ENCODE measurements around the gene ULBP2. TPM values are rescaled to one million over a fixed set of nuclear protein-coding genes. Genes with fewer than 3 reads are reported as not detected.

ULBP2 gene
- total RNA-seq, 1 experiment from 2014 or later, result 2.9 TPM

DNA sequence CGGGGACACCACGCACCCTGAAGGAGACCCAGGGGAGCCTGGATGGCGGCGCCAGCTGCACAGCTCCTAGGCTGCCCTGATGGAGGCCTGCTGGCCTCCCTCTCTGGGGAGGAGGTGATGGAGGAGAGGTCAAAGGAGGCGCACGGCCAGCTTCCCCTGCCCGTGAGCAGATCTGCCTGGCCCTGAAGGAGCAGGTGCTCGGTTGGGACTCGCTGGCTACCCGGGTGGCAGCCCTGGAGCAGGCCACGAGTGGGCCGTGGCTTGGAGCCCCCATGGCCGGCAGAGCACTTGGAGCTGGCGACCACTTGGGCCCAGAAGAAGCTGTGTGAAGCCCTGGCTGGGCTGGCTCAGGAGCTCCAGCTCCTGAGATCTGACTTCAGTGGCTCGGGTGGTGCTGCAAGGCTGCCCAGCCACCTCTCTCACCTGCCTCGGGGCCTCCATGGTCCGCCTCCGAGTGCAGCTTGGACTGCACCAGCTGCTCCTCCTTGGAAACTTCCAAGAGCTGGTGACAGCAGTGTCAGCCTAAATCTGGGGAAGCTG, 36.4 kb upstream of the ULBP2 start:
- Histone ChIP-seq H4K20me1 (ENCODE audit: insufficient read depth) (no peaks in the 10 kb centered on the region), H3K4me1 (replicated peaks; ENCODE audit: insufficient read depth) (no peaks in the 10 kb centered on the region), H3K9me2 (ENCODE audit: insufficient read depth) (no peaks in the 10 kb centered on the region), H3K4me2 (no peak overlapping the region), H3K4me3 (no peak overlapping the region), H3F3A (ENCODE audit: insufficient read depth, low read depth) (no peaks in the 10 kb centered on the region), H3K9me3 (ENCODE audit: insufficient read depth, low read depth) (no peaks in the 10 kb centered on the region; the same call in 1 of the 2 replicates), H3K79me2 (ENCODE audit: low read depth) (no peaks in the 10 kb centered on the region), H2AFZ (no peak overlapping the region), H3K27ac (no peak overlapping the region), H3K36me3 (ENCODE audit: low read depth) (no peaks in the 10 kb centered on the region), H3K27me3 (ENCODE audit: insufficient read depth, low read depth) (no peaks in the 10 kb centered on the region)
- POLR2A ChIA-PET (ENCODE audit: unreplicated experiment), result no interaction called here
- DNase-seq, result no peak
- TF ChIP-seq, protein P1, sequence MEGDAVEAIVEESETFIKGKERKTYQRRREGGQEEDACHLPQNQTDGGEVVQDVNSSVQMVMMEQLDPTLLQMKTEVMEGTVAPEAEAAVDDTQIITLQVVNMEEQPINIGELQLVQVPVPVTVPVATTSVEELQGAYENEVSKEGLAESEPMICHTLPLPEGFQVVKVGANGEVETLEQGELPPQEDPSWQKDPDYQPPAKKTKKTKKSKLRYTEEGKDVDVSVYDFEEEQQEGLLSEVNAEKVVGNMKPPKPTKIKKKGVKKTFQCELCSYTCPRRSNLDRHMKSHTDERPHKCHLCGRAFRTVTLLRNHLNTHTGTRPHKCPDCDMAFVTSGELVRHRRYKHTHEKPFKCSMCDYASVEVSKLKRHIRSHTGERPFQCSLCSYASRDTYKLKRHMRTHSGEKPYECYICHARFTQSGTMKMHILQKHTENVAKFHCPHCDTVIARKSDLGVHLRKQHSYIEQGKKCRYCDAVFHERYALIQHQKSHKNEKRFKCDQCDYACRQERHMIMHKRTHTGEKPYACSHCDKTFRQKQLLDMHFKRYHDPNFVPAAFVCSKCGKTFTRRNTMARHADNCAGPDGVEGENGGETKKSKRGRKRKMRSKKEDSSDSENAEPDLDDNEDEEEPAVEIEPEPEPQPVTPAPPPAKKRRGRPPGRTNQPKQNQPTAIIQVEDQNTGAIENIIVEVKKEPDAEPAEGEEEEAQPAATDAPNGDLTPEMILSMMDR (conservative IDR thresholded peaks at IDR 0.05), result no peak
- no peak for TF ChIP-seq EZH2 (IDR thresholded peaks at IDR 0.05; ENCODE audit: low read depth)
- no TSS peak for BruUV-seq (replicated peaks)
- CTCF ChIA-PET, result no interaction called here
- intact Hi-C loops (cut with micrococcal nuclease; ENCODE audit: unreplicated experiment), result no loop called here

DNA sequence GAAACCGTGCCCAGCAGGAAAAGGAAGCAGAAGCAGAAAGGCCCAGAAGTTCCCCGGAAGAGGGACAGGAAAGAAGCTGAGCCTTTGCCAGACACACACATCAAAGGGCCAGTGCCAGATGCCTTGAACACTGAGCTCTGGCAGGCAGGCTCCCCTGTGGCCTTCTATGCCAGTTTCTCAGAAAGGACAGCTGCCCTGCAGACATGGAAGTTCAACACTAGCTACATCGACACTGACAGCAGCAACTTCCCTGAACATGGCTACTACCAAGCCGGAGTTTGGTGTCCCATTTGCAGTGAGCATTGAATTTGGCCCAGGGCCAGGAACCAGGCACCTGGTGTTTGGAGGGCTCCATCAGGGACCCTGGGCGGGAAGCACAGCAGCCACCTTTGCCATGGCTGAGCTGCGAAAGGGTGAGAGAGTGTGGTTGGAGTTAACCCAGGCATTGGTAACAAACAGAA, 35.9 kb upstream of the ULBP2 start:
- ChIA-PET CTCF (no interaction called here), POLR2A (ENCODE audit: unreplicated experiment) (no interaction called here)
- no peak overlapping the region for H3K4me3 ChIP-seq
- no peaks in the 10 kb centered on the region for H3K36me3 ChIP-seq (ENCODE audit: low read depth)
- H3K9me2 ChIP-seq (ENCODE audit: insufficient read depth), result no peaks in the 10 kb centered on the region
- TF ChIP-seq, protein P1 (conservative IDR thresholded peaks at IDR 0.05), result no peak
- no peak for TF ChIP-seq EZH2 (IDR thresholded peaks at IDR 0.05; ENCODE audit: low read depth)
- no TSS peak for BruUV-seq (replicated peaks)
- no peak for DNase-seq
- H3K4me1 ChIP-seq (replicated peaks; ENCODE audit: insufficient read depth), result no peaks in the 10 kb centered on the region
- H3K27me3 ChIP-seq (ENCODE audit: insufficient read depth, low read depth), result no peaks in the 10 kb centered on the region
- H4K20me1 ChIP-seq (ENCODE audit: insufficient read depth), result no peaks in the 10 kb centered on the region
- no peak overlapping the region for H3K4me2 ChIP-seq
- no peak overlapping the region for H2AFZ ChIP-seq
- no peaks in the 10 kb centered on the region for H3K79me2 ChIP-seq (ENCODE audit: low read depth)
- H3K9me3 ChIP-seq (ENCODE audit: insufficient read depth, low read depth), result no peaks in the 10 kb centered on the region; the same call in 1 of the 2 replicates
- H3K27ac ChIP-seq, result no peak overlapping the region
- no peaks in the 10 kb centered on the region for H3F3A ChIP-seq (ENCODE audit: insufficient read depth, low read depth)
- intact Hi-C loops (cut with micrococcal nuclease; ENCODE audit: unreplicated experiment), result no loop called here

DNA sequence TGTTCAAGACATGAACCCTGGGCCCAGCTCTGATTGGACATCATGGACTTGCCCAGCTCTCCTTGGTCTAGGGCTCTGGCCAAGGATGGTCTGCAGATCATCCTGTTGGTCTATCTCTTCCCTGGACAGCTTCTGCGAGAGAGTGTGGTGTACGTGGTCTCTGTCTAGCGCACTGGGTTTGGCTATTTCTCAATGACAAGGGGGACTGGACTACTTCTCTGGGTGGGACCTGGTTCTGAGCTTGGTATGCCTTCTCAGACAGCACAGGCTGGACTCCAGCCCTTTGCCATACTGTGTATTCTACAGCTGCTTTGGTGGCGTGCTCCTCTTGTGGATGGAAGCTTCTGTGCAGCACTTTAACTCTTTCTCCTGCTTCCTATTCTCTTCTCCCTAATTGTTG, 35.4 kb upstream of the ULBP2 start:
- Histone ChIP-seq H3K4me1 (replicated peaks; ENCODE audit: insufficient read depth) (no peaks in the 10 kb centered on the region), H3F3A (ENCODE audit: insufficient read depth, low read depth) (no peaks in the 10 kb centered on the region), H3K9me2 (ENCODE audit: insufficient read depth) (no peaks in the 10 kb centered on the region), H3K27ac (no peak overlapping the region), H3K36me3 (ENCODE audit: low read depth) (no peaks in the 10 kb centered on the region), H3K4me3 (no peak overlapping the region), H2AFZ (no peak overlapping the region), H3K79me2 (ENCODE audit: low read depth) (no peaks in the 10 kb centered on the region), H4K20me1 (ENCODE audit: insufficient read depth) (no peaks in the 10 kb centered on the region), H3K9me3 (ENCODE audit: insufficient read depth, low read depth) (no peaks in the 10 kb centered on the region; the same call in 1 of the 2 replicates), H3K4me2 (no peak overlapping the region), H3K27me3 (ENCODE audit: insufficient read depth, low read depth) (no peaks in the 10 kb centered on the region)
- ChIA-PET POLR2A (ENCODE audit: unreplicated experiment) (no interaction called here), CTCF (no interaction called here)
- no peak for TF ChIP-seq EZH2 (IDR thresholded peaks at IDR 0.05; ENCODE audit: low read depth)
- TF ChIP-seq, protein P1 (conservative IDR thresholded peaks at IDR 0.05), result no peak
- no TSS peak for BruUV-seq (replicated peaks)
- intact Hi-C loops (cut with micrococcal nuclease; ENCODE audit: unreplicated experiment), result no loop called here
- DNase-seq, result no peak

Measured in PC-9 (cell line).